ENCODE data around the gene PPARA. TPM values are rescaled to one million over a fixed set of nuclear protein-coding genes. Genes with fewer than 3 reads are reported as not detected.
A peak's percentile ranks its signal among the peaks of the same experiment; 100 is the strongest.

The PPARA gene
- polyA plus RNA-seq, 1 of the 3 experiments (the other 2 are of a cell fraction), result 4.5 TPM

DNA sequence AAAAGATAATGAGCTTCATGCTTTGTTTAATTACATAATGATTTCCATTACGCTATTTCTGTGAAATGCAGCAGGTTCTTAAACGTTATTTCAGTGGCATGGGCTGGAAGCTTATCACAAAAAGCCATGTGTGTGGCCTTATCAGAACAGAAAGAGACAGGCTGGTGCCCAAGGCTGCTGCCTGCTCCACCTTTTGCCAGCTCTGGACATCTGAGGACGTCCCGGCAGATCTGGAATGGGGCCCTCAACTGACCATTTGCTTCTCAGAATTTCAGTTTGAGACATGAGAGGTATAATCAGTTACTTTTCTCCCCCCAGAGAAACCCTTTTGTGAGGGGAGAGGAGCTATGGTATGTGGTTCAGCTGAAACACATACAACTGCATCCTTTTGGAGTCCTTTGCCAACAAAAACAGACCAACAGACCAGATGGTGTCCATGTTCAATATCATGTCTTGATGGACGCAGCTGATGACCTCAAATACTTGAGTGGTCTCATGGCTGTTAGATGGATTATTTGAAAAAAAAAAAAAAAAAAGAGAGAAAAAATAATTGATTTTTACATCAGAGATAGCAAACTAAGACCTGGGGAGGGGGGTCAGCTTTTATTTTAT, 91.2 kb downstream of the PPARA start (continued):
- TF ChIP-seq, protein P1, sequence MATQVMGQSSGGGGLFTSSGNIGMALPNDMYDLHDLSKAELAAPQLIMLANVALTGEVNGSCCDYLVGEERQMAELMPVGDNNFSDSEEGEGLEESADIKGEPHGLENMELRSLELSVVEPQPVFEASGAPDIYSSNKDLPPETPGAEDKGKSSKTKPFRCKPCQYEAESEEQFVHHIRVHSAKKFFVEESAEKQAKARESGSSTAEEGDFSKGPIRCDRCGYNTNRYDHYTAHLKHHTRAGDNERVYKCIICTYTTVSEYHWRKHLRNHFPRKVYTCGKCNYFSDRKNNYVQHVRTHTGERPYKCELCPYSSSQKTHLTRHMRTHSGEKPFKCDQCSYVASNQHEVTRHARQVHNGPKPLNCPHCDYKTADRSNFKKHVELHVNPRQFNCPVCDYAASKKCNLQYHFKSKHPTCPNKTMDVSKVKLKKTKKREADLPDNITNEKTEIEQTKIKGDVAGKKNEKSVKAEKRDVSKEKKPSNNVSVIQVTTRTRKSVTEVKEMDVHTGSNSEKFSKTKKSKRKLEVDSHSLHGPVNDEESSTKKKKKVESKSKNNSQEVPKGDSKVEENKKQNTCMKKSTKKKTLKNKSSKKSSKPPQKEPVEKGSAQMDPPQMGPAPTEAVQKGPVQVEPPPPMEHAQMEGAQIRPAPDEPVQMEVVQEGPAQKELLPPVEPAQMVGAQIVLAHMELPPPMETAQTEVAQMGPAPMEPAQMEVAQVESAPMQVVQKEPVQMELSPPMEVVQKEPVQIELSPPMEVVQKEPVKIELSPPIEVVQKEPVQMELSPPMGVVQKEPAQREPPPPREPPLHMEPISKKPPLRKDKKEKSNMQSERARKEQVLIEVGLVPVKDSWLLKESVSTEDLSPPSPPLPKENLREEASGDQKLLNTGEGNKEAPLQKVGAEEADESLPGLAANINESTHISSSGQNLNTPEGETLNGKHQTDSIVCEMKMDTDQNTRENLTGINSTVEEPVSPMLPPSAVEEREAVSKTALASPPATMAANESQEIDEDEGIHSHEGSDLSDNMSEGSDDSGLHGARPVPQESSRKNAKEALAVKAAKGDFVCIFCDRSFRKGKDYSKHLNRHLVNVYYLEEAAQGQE (IDR thresholded peaks at IDR 0.05; ENCODE audit: low read depth, low read length), result no peak
- TF ChIP-seq RCOR1 (IDR thresholded peaks at IDR 0.05; ENCODE audit: low read length) (peak; percentile 93), RAD21 (IDR thresholded peaks at IDR 0.05; ENCODE audit: low read length) (peak; percentile 20; the same call in 1 of the 2 replicates), YY1 (IDR thresholded peaks at IDR 0.05; ENCODE audit: low read depth) (no peak), EP300 (IDR thresholded peaks at IDR 0.05; ENCODE audit: borderline replicate concordance in 1 of 2, low read depth in 1 of 2, low read length in 1 of 2) (peak in 1 of 2 experiments; percentile 93; a peak in 2 of 4 replicates), CHD2 (IDR thresholded peaks at IDR 0.05; ENCODE audit: low read length, partially characterized antibody) (peak; percentile 63), GABPA (IDR thresholded peaks at IDR 0.05; ENCODE audit: low read depth) (no peak), MXI1 (IDR thresholded peaks at IDR 0.05; ENCODE audit: low read depth, low read length) (peak; percentile 84; the same call in 1 of the 2 replicates), FOXM1 (IDR thresholded peaks at IDR 0.05; ENCODE audit: low read depth) (no peak)
- TF ChIP-seq, protein P2, sequence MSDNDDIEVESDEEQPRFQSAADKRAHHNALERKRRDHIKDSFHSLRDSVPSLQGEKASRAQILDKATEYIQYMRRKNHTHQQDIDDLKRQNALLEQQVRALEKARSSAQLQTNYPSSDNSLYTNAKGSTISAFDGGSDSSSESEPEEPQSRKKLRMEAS (IDR thresholded peaks at IDR 0.05; ENCODE audit: low read depth), result no peak

GRCh38 chr22:46242076-46242475, 91.8 kb downstream of the PPARA start:
- H3K9me3 ChIP-seq, result no peaks in the 10 kb centered on the region
- no peaks in the 10 kb centered on the region for H4K20me1 ChIP-seq (ENCODE audit: insufficient read depth)
- TF ChIP-seq POLR2AphosphoS5 (IDR thresholded peaks at IDR 0.05; ENCODE audit: low read depth, low read length), result no peak
- TF ChIP-seq TAF1 (IDR thresholded peaks at IDR 0.05; ENCODE audit: borderline replicate concordance, low read depth, low read length), result no peak
- TF ChIP-seq, protein P3, sequence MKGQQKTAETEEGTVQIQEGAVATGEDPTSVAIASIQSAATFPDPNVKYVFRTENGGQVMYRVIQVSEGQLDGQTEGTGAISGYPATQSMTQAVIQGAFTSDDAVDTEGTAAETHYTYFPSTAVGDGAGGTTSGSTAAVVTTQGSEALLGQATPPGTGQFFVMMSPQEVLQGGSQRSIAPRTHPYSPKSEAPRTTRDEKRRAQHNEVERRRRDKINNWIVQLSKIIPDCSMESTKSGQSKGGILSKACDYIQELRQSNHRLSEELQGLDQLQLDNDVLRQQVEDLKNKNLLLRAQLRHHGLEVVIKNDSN (IDR thresholded peaks at IDR 0.05; ENCODE audit: borderline replicate concordance, low read depth), result no peak
- TF ChIP-seq FOXM1 (IDR thresholded peaks at IDR 0.05; ENCODE audit: low read depth), result no peak
- TF ChIP-seq IRF3 (IDR thresholded peaks at IDR 0.05; ENCODE audit: low read depth, low read length), result no peak
- no peak for TF ChIP-seq MEF2A (IDR thresholded peaks at IDR 0.05; ENCODE audit: borderline replicate concordance, low read depth)
- no peak for TF ChIP-seq YY1 (IDR thresholded peaks at IDR 0.05; ENCODE audit: low read depth)
- TF ChIP-seq FOSL2 (IDR thresholded peaks at IDR 0.05; ENCODE audit: borderline replicate concordance, low read depth), result no peak
- no peak for TF ChIP-seq ZBTB33 (IDR thresholded peaks at IDR 0.05; ENCODE audit: borderline replicate concordance, low read depth)
- no peak for TF ChIP-seq PBX3 (IDR thresholded peaks at IDR 0.05)
- TF ChIP-seq, protein P2 (IDR thresholded peaks at IDR 0.05; ENCODE audit: low read depth), result no peak
- no peak for TF ChIP-seq TEAD4 (IDR thresholded peaks at IDR 0.05; ENCODE audit: borderline replicate concordance, insufficient read depth)
- no peak overlapping the region for H3K4me2 ChIP-seq
- 64% methylated on average over 8 of the region's 10 CpGs for WGBS (ENCODE audit: low lambda C conversion rate)
- POLR2A ChIA-PET, result interaction anchor here (0.7 to 2.0 kb wide), 5 partner anchors 8 to 189 kb away, joined by 3 to 9 read pairs (median 3); partner anchors contain the start of genes CDPF1 and TTC38
- peaks cover 7% of the 10 kb centered on the region; the same call in 1 of the 2 replicates for H3K79me2 ChIP-seq (ENCODE audit: insufficient read depth)
- no peaks in the 10 kb centered on the region for H3K27me3 ChIP-seq (ENCODE audit: insufficient read depth)
- H3K4me3 ChIP-seq (ENCODE audit: low read depth in 2 of 2, low read length in 1 of 2), result no peak overlapping the region
- no peaks in the 10 kb centered on the region for H3F3A ChIP-seq (replicated peaks; ENCODE audit: insufficient read depth)
- no peaks in the 10 kb centered on the region for H3K9me2 ChIP-seq
- CTCF ChIA-PET, result interaction anchor here (1.3 to 3.9 kb wide), 3 partner anchors 120 to 248 kb away, joined by 3 to 15 read pairs (median 4); no protein-coding TSS in a partner anchor
- H3K27ac ChIP-seq (ENCODE audit: low read depth in 2 of 2, low read length in 1 of 2), result peak overlapping the region in 1 of 2 experiments; percentile 99; a peak in 2 of 4 replicates
- H2AFZ ChIP-seq (ENCODE audit: low read depth), result no peak overlapping the region
- peak; percentile 68 for DNase-seq
- no peak overlapping the region for H3K9ac ChIP-seq
- H3K36me3 ChIP-seq (replicated peaks in 1 of 2; ENCODE audit: control insufficient read depth in 1 of 2, insufficient read depth in 2 of 2, low read length in 1 of 2), result peaks cover 0 to 26% of the 10 kb centered on the region in 2 experiments
- peaks cover 0 to 89% of the 10 kb centered on the region in 2 experiments; a peak in 2 of 4 replicates for H3K4me1 ChIP-seq (ENCODE audit: control insufficient read depth in 1 of 2, insufficient read depth in 2 of 2, low read depth in 1 of 2, low read length in 1 of 2)
